Left renal pelvis (tissue), 4 donors: Measurements from ENCODE around the gene AARS2. TPM values are rescaled to one million over a fixed set of nuclear protein-coding genes. Genes with fewer than 3 reads are reported as not detected.
"Not testable (repeated sequence)": the region's sequence is repeated elsewhere in the genome, so short reads cannot be mapped to it uniquely, and the experiment has no call there.

Source experiments
- DNase-seq, 4 donors: peaks; one replicate each; pipeline ENCODE4 v3.0.0-alpha.2; 2013; ENCODE audit warnings: low read depth in 4 of 4, low spot score in 3 of 4
- polyA plus RNA-seq, 4 donors: library from polyadenylated mRNA; unstranded; fragments of 120-200 nt; gene quantifications; one replicate each; pipeline ENCODE4 v1.2.1, GENCODE V29; 2013; ENCODE audit not compliant: insufficient read length in 4 of 4

Gene AARS2
- polyA plus RNA-seq, 4 donors, result 11.1 to 21.8 (median 14.5) TPM

DNA sequence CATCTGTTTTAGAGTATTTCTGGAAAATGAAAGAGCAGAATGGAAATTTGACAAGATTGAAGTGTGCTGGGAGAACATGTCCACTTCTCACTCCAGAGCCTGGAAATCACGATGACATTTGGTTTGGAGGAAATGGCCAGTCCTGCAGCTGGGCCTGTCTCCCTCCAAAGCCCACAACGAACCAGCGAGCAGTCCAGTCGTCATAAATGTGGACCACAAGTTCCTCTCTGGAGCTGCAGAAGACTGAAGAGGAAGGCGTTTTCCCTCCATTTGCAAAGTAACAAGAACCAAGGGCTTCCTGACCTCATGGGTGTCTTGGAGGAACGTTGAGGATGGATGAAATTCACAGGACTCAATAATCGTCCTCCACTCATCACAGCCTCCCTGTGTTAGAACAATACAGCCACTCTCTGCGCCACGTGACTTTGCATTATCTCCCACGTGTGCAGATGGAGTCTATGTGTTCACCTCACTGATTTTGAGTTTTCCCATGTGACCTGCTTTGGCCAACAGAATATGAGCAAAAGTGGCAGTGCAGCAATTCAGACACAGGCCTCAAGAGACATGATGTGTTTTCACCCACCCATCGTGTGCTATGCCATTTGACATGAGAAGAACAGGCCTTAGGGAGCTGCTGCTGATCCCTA lies 20.2 kb upstream of the AARS2 start:
- DNase-seq, result no peak

DNA sequence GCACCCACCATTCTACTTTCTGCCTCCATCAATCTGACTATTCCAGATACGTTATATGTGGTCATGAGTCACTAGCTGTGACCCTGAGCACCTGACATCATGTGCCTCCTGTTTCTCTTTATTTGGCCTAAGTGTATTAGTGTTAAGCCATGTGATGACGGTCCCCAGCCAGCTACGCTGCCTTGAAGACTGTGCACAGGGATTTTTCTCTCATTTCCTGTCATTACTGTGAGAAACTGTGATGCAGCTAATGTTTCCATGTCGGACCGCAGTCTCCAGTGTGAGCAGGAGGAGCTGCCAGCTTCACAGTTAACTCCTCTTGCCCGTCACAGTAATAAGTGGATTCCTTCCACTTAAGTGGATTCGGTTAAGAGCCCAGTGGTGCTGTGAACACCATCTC lies 19.4 kb upstream of the AARS2 start:
- DNase-seq, result no peak

DNA sequence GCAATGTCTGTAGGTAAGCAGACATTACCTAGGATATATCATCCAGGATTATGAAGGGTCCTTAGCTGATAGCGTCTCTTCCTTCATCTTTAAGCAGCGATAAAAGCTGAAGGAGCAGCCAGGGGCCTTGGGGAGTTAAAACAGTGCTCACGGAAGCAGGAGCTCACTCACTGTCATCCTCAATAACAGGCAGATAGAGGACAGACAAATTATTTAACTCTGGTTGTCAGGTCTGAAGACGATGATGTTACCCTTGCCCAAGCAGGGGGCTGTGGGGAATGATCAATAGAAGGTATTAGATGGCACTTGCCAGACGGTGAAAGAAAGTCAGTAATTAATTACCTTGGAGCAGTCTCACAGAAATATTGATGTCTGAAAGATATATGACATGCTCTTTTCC lies 16.7 kb upstream of the AARS2 start:
- DNase-seq, result no peak

DNA sequence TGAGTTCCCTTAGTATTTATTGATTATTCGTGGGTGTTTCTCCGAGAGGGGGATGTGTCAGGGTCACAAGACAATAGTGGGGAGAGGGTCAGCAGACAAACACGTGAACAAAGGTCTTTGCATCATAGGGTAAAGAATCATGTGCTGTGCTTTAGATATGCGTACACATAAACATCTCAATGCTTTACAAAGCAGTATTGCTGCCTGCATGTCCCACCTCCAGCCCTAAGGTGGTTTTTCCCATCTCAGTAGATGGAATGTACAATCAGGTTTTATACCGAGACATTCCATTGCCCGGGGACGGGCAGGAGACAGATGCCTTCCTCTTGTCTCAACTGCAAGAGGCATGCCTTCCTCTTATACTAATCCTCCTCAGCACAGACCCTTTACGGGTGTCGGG lies 15.1 kb upstream of the AARS2 start:
- not testable (repeated sequence) for DNase-seq

DNA sequence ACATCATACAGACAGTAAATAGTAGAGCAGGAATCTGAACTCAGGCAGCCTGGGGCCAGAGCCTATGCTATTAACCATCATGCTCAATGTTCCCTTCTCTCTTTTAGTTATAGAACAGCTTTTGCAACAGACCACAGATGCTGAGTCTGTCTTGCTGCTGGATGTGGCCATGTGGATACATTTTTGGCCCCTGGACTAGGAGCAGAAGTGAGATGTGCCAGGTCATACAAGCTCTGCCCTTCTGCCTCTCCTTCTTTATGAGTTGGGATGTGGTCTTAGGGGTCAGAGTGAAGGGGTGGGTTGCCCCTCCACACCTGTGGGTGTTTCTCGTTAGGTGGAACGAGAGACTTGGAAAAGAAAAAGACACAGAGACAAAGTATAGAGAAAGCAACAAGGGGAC lies 14.6 kb upstream of the AARS2 start:
- no peak for DNase-seq

DNA sequence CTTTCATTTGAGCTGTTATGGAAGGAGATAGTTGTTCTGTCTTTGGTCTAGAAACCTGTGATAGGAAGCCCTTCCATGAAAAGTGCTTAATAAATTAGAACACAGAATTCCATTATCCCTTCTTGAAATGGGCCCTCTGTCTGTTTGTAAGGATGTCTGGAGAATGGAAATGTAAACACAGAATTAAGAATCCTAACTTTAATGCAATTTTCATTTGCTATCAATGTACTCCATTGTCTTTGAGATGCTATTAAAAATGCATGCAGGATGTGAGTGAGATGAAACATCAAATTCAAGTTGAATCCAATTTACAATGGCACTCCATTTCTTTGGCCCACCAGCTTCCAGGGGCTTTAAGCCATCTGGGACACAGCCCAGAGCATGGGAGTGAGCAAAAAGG lies 13.9 kb upstream of the AARS2 start:
- DNase-seq, result no peak

DNA sequence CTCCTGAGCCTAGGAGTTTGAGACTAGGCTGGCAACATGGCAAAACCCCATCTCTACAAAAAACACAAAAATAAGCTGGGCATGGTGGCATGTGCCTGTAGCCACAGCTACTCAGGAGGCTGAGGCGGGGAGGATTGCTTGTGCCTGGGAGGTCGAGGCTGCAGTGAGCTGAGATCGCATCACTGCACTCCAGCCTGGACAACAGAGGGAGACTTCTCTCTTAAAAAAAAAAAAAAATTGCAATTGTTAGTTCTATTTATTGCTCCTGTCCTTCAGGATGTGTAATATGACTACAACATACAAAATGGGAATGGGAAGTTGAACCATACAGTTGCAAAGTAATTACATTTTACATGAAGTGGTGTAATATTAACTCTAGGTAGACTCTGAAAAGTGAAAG lies 8.1 kb upstream of the AARS2 start:
- no peak for DNase-seq

GRCh38 chr6:44317136-44317631 lies 4.0 kb upstream of the AARS2 start:
- not testable (repeated sequence) for DNase-seq

DNA sequence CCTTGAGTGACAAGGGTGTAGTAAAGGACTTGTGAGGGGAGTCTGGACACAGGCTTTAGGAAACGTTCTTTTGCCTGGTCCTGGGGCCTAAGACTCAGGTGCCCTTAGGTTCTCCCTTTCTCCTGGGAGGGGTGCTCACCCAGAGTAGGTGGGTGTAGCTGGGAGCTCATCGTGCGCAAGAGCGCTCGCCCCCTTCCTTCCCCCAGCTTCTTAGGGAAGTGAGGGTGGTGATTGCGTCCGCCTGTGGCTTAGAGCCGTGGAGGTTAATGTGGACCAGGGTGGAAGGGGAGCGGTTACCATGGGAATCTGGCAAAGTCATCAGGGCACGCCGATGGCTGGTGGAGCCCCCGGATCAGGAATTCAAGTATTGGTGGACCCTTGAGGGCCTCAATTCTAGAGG lies 3.3 kb upstream of the AARS2 start:
- DNase-seq, result no peak

- no peak for DNase-seq
Measured at GRCh38 chr6:44315951-44316350, 2.8 kb upstream of the AARS2 start.

- no peak for DNase-seq
Measured at GRCh38 chr6:44315516-44315915, 2.4 kb upstream of the AARS2 start.

DNA sequence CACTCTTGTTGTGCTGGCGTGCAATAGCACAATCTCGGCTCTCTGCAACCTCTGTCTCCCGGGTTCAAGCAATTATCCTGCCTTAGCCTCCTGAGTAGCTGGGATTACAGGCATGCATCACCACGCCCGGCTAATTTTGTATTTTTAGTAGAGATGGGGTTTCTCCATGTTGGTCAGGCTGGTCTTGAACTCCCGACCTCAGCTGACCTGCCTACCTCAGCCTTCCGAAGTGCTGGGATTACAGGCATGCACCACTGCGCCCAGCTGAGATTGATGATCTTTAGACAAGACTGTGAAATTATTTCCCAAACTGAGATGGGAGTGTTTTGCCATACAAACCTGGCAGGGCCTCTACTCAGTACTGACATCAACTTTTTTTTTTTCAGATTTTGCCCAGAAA lies 1.5 kb upstream of the AARS2 start:
- not testable (repeated sequence) for DNase-seq

GRCh38 chr6:44311767-44312166 lies 1.4 kb downstream of the AARS2 start:
- no peak for DNase-seq

DNA sequence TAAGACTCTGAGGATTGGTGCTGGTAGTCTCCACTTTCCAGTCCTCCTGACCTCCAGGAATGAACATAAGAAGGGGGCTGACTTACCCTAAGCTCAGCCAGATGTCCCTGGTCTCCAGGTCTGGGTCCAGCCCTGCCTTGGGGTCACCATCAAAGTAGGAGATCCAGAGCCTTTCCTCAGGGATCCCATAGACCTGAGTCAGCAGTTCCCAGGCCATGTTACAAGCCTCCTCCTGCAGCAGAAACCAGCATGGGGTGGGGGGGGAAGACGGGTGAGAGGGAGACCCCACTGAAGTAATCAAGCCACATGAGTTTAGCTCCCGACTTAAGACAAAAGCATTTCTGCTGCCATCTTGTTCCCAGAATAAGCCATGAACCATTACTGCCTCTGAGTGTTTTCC lies 1.8 kb downstream of the AARS2 start:
- no peak for DNase-seq

DNA sequence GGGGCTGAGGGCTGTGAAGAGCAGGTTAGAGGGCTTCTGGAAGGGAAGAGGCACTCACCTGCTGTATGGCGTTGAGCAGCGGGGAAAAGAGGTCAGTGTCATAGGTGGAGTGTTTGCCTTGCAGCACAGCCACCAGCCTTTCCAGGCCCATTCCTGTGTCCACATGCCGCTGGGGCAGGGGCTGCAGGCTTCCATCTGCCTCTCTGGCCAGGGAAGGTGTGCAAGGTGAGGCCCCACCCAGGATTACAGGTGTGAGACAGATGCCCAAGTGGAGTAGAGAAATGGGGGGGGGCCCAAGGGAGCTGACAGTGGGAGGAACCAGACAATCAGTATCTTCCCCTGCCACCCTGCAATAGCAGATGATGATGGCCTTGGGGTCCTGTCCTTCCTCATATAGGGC lies 2.9 kb downstream of the AARS2 start:
- DNase-seq, result no peak

DNA sequence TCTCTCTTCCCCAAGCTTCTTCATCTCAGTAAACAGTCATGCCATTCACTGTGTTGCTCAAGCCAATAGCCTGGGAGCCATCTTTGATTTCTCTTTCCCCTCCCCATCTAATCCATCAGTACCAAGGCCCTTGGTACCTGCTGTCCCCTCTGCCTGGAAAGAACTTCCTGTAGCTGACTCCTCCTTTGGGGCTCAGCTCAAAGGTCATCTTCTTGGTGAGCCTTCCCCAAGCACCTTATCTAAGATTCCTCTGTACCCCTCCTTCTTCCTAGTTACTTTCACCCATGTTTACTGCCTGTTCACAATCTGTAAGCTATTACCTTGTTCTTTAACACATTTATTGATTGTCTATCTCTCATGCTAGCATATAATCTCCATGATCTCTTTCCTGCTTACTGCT lies 3.5 kb downstream of the AARS2 start:
- no peak for DNase-seq

GRCh38 chr6:44309092-44309491 lies 4.1 kb downstream of the AARS2 start:
- DNase-seq, result no peak

- no peak for DNase-seq
Measured at GRCh38 chr6:44307217-44307616, 5.9 kb downstream of the AARS2 start.

DNA sequence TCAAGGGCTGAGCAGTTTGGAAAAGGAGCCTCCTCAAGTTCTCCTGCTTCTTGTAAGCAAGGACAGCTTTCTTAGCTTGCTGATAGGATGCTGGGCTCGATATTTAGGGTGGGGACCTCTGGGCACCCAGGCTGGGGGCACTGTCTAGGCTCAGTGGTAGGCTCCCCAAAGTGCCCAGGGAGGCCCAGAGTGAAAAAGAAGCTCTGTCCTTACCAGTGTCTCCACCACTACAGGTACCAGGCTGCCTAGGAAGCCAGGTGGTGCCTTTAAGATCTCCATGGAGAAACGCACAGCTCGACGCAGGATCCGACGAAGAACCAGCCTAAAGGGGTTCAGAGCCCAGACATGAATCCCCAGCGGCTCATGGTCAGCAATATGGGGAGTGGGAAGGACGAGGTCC lies 6.4 kb downstream of the AARS2 start:
- no peak for DNase-seq

GRCh38 chr6:44305200-44305725 lies 7.9 kb downstream of the AARS2 start:
- no peak for DNase-seq

DNA sequence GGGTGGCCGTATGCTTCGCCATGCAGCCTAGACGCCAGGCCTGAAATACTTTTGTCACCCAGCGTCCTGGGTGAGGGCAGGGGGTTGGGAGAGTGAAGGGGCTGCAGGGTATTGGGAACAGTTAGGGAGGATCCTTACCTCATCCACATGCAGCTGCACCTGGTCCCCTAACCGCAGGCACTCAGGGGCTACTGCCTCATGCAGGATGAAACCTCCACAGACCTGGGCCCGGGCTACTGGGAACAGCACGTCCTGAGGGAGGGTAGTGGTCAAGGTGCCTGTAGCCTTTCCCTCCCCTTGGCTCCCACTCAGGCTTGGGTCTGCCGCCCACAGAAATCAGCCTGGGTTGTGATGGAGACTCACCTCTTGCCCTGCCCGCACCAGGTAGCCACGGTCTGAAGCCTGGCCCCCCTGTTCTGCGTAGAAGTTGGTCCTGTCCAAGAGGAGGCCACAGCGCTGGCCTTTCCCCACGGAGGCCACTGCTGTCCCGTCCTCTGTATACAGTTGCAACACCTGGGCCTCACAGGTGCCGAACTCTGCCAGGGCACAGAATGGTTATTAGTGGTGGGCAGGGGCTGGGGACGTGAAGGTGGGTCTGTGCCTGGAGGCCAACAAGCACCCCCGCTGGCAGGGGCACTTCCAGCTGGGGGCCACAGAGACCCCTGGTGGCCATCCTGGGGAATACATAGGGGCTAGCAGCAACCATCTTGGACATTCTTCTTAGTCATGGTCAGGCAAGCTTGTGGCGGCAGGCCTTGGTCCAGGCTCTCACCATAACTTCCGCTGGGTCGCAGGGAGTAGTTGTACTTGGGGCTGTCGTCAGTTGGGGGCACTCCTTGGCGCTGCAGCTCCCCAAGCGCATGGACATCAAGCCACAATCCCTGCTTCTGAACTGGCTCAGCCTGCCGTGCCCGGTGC lies 8.6 kb downstream of the AARS2 start:
- no peak for DNase-seq

GRCh38 chr6:44303842-44304241 lies 9.3 kb downstream of the AARS2 start:
- DNase-seq, result no peak
